Left ventricle myocardium superior (tissue), 1 donor: Measurements from ENCODE around the gene MICU1. TPM values are rescaled to one million over a fixed set of nuclear protein-coding genes. Genes with fewer than 3 reads are reported as not detected.

ENCODE experiments used
- ATAC-seq: fragments of 200-7000 bp; cut with Tn5 transposase; one replicate; pipeline ENCODE4 v1.9.1; 2020; ENCODE audit warnings: mild to moderate bottlenecking, moderate library complexity
- DNase-seq: peaks from one replicate; pipeline ENCODE4 v3.0.0-alpha.2; 2020
- intact Hi-C: fragments of 100-400 bp; cut with micrococcal nuclease; formaldehyde crosslinking; loops from one replicate; pipeline ENCODE4 v1.11.0; 2022
- total RNA-seq: library from RNA; stranded (reverse); fragmentation: NEBNext Ultra II Directional; extraction: Animal tissue kit (Norgen Biotek cat#: 25700); gene quantifications from one replicate; pipeline ENCODE4 v1.2.1, GENCODE V29; 2021
- donor health status: DM: no; HTN: yes; CAD: no; lungs with severe emphysema.

MICU1 gene
- total RNA-seq, 1 donor from 2014 or later, result 37.6 TPM

DNA sequence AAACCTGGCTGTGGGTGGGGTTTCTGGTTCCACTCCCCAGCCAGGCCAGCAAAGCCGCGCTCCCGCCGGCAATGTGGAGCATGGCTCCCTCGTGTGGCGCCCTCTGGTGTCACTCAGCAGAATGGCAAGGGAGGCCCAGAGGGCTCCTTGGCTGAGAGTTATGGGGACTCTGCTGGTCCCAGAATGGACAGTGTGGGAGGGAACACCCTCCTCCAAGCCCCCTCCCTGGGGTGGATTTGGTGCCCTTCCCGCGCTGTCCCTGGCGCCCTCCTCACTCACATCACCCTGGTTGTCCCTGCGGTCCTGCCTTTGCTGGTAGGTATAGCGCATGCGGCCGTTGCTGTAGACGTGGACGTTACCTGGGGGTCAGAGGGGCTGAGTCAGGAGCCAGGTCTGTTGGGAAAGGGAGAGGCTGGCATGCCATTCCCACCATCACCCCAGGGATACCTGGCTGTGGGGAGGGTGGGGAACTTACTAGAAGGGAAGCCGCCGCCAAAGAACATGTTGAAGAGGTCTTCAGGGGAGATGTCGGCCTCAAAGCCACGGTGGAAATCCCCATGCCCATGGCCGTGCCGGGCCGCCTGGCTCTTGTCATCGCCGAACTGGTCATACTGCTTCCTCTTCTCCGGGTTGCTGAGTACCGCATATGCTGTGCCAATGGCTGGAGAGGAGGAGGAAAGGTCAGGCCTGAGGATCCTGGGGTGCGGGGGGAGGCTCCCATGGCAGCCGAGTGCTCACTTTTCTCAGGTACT lies 285.2 kb downstream of the MICU1 start:
- intact Hi-C loops, result loop anchor here (5.0 kb wide), 1 partner anchor 213 kb away; no protein-coding TSS in a partner anchor
- DNase-seq, result peak; percentile 83
- ATAC-seq, result peak; percentile 16

GRCh38 chr10:72338180-72338579 lies 287.7 kb downstream of the MICU1 start:
- intact Hi-C loops, result loop anchor here (10.0 kb wide), 1 partner anchor 123 kb away; the partner anchor contains the start of genes ANAPC16 and ASCC1
- DNase-seq (peak; percentile 6), ATAC-seq (no peak)

DNA sequence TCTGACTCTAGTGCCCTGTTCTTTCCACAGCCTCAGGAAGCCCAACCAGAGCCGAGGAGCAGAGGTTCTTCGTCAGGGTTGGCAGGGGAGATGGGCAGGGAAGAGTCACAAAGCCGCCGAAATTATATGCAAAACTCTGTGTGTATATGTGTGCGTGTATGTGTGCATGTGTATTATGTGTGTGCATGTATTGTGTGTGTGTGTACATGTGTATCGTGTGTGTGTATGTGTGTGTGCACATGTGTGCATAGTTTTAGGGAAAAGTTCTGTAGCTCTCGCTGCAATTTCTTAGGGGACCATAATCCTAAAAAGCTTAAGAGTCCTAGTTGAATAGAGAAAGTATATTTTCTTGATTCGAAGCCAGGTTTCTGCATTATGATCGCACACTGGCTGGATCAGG lies 288.2 kb downstream of the MICU1 start:
- DNase-seq (peak; percentile 7), ATAC-seq (no peak)
- intact Hi-C loops, result loop anchor here (10.0 kb wide), 1 partner anchor 123 kb away; the partner anchor contains the start of genes ANAPC16 and ASCC1

GRCh38 chr10:72337039-72337629 lies 288.7 kb downstream of the MICU1 start:
- intact Hi-C loops, result loop anchor here (10.0 kb wide), 1 partner anchor 122 kb away; the partner anchor contains the start of genes ANAPC16 and ASCC1
- ATAC-seq (peak; percentile 51), DNase-seq (peak; percentile 93)

DNA sequence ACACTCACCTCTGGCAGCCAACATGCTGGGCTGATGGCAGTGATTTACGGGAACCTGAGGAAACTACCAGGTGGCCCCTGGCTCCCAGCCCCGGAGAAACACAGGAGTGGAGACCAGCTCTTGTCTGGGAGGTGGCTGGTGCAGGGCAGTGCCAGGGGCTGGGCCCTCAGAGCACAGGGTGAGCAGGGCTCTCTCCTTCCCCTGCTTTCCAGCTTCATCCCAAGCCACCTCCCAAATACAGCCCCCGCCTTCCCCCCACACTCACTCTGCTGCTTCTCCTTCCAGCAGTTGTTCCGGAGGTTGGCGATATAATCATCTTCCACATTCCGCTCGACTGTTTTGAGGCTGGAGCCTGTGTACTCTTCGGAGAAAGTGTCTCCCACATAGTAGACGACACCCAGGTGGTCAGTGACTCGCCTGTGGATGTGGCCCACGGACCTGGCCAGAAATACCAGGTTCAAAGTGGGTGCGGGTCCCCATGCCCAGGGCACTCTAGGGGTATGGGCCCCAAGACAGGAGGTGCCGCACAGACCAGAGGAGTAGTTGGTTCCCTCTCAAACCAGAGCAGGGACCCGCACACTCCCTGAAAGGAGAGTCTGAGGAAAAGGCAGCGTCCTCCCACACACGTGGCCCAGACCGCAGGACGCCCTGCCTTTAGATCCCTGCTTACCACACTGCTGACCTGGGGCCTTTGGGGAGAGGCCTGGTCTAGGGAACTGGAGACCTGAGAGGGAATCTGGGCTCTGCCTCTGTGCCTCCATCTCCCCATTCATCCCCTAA lies 289.4 kb downstream of the MICU1 start:
- intact Hi-C loops, result loop anchor here (10.0 kb wide), 1 partner anchor 122 kb away; the partner anchor contains the start of genes ANAPC16 and ASCC1
- DNase-seq (peak; percentile 40), ATAC-seq (no peak)

DNA sequence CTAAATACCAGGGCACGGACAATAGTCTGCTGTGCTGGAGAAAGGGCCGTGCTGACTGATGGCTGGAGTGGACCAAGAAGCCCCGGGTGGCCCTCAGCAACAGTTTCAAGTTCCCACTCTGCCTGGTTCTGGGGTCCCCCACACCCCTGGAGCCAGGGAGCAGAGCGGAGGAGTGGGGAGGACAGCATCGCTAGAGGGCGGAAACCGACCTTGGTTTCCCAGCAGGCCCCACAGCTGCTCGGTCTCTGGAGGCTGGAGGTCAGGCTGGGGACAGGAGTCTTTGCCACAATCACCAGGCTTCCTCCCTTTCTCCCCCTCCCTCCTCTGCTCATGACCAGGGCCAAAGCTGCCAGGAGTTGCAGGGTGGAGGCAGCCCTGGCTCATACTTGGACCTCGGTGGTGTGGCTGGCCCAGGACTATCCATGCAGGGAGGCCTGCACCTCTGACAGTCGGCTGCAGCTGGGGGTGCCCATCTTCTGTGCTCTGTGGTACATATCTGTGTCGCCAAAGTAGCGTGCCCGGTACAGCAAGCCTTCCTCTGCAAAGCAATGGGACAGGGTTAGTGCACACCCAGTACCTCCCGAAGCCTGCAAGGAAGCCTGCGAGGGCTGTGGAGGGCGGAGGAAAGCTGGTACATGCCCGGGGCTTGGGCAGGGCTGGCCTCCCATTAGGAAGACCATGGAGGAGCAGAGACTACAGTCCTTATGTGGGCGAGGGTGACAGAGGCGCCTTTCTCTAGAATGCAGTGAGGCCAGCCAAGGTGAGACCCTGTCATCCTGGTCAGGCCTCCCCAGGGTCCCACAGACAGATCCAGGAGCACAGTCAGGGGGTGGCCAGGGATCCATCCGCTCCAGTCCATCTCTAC lies 290.3 kb downstream of the MICU1 start:
- intact Hi-C loops, result loop anchor here (10.0 kb wide), 1 partner anchor 121 kb away; the partner anchor contains the start of genes ANAPC16 and ASCC1
- ATAC-seq (peak; percentile 70), DNase-seq (peak; percentile 81)

DNA sequence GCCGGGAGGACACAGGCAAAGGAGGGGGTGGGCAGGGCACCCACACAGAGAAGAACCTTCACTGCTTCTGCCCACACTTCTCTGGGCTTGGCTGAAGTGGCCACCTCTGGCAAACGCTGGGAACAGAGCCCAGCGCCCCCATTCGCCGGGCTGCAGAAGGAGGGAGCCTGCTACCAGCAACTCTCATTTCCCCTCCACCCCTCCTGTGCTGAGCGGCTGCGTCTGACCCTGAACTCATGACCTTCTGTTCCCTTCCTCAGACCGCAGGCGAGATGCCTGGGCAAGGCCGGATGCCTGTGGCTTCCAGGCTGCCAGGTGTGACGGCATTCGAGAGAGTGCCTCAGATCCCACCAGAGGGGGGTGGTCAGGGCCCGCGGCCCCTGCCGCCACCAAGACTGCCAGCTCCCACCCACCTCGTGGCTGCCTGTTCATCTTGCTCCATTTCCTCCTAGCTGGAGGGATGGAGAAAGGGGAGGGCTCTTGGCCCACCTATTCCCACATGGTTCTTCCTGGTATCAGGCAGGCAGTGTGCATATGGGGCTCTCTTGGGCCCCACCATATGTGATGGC lies 291.0 kb downstream of the MICU1 start:
- intact Hi-C loops, result loop anchor here (10.0 kb wide), 1 partner anchor 120 kb away; the partner anchor contains the start of genes ANAPC16 and ASCC1
- peak; percentile 89 for DNase-seq
- ATAC-seq, result peak; percentile 53

GRCh38 chr10:72334196-72334824 lies 291.6 kb downstream of the MICU1 start:
- DNase-seq (peak; percentile 46), ATAC-seq (no peak)
- intact Hi-C loops, result loop anchor here (10.0 kb wide), 1 partner anchor 120 kb away; the partner anchor contains the start of genes ANAPC16 and ASCC1

DNA sequence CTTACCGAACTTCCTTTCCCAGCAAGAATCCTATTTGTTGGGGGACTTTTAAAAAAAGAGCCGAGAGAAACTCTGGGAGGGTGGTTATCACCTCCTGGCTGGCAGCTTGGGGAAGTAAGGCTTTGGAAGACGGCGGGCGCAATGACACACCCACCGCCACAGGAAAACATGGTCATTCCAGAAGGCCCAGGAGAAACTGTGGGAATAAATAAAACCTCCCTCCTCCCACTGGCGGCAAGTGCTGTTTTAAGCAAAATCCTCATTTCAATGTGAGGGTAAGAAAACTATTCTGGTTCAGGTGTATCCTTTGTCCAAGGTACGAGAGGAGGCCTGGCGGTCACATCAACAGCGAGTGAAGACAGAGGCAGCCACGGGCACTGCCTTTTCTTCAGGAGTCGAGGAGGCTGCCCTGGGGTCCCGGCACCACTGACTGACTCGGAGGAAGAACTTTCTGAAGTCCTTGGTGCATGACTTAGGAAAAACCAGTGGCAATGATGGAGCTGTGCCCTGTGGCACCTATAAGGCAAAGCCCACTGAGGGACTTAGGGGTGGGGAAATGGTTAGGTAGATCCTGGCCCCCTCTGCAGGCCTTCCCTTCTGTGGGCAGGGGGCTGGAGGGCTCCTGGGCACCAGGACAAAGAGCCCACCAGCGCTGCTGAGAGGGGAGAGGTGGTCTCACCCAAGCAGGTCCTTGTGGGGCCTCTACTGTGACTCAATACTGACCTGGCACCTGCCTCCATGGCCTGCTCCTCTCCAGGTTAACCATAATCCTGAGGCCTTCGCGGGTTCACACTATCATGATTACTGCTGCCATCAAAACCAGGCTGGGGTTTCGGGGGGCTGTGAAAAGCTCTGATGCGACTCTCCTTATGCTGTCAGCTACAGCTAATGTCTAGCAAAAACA lies 292.5 kb downstream of the MICU1 start:
- ATAC-seq (no peak), DNase-seq (peak; percentile 35)
- intact Hi-C loops, result loop anchor here (10.0 kb wide), 1 partner anchor 119 kb away; the partner anchor contains the start of genes ANAPC16 and ASCC1

- ATAC-seq, result no peak
- DNase-seq, result no peak
- intact Hi-C loops, result loop anchor here (10.0 kb wide), 1 partner anchor 118 kb away; the partner anchor contains the start of genes ANAPC16 and ASCC1
Observed at GRCh38 chr10:72332423-72333111, 293.3 kb downstream of the MICU1 start.

GRCh38 chr10:72331575-72332422 lies 294.1 kb downstream of the MICU1 start:
- DNase-seq (peak; percentile 90), ATAC-seq (peak; percentile 56)
- intact Hi-C loops, result loop anchor here (10.0 kb wide), 1 partner anchor 117 kb away; the partner anchor contains the start of genes ANAPC16 and ASCC1

- DNase-seq (no peak), ATAC-seq (no peak)
- intact Hi-C loops, result loop anchor here (10.0 kb wide), 1 partner anchor 115 kb away; the partner anchor contains the start of genes ANAPC16 and ASCC1
Observed at GRCh38 chr10:72330069-72330426, 295.8 kb downstream of the MICU1 start.

- DNase-seq, result no peak
- no peak for ATAC-seq
- intact Hi-C loops, result loop anchor here (10.0 kb wide), 2 partner anchors 55 to 115 kb away; partner anchors contain the start of genes ANAPC16, ASCC1 and DDIT4
Observed at GRCh38 chr10:72329290-72330068, 296.4 kb downstream of the MICU1 start.

DNA sequence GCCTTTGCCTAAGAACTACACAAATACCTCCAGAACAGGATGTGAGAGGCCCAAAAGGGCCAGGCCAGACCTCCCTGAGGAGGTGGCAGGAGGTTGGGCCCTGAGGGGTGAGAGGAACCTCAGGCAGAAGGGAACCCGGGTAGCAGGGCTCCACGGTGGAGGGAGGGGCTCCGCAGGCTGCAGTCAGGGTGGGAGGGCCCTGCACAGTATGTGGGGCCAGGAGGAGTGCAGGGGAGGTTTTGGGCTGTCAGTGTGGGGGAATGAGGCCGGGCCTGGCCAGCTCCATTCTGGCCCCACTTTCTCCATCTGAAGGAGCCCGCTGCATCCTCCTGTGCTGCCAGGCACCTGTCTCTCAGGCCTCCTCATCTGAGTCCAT lies 297.1 kb downstream of the MICU1 start:
- DNase-seq (no peak), ATAC-seq (no peak)
- intact Hi-C loops, result loop anchor here (10.0 kb wide), 1 partner anchor 54 kb away; the partner anchor contains the start of gene DDIT4
